Adrenal gland (tissue), 19 donors: ENCODE results near the gene RGPD8. TPM values are rescaled to one million over a fixed set of nuclear protein-coding genes. Genes with fewer than 3 reads are reported as not detected.
"Not testable (repeated sequence)": the region's sequence is repeated elsewhere in the genome, so short reads cannot be mapped to it uniquely, and the experiment has no call there.

Experiments
- DNase-seq, 7 donors: peaks; one replicate each; pipeline ENCODE4 v3.0.0-alpha.2; 2019 to 2020
- H3K27ac ChIP-seq, 5 donors: fragments of 200-600 bp; sonication (generic) in 4 of 5; 1 replicate in 3 of 5; 2 replicates in 2 of 5; pipeline versions ENCODE4 v1.5.1 to v1.8.0; 2016 to 2020; ENCODE audit warnings: mild to moderate bottlenecking in 1 of 5
- H3K27me3 ChIP-seq: fragments of 200-600 bp; 2 replicates; pipeline ENCODE4 v1.8.0; 2021
- H3K36me3 ChIP-seq, 2 donors: fragments of 200-600 bp; replicated peaks in 1 of 2; 1 replicate in 1 of 2; 2 replicates in 1 of 2; pipeline versions ENCODE4 v1.5.1 to v1.8.0; 2018 to 2022
- H3K4me1 ChIP-seq, 2 donors: fragments of 200-600 bp; replicated peaks in 1 of 2; 1 replicate in 1 of 2; 2 replicates in 1 of 2; pipeline versions ENCODE4 v1.5.1 to v1.8.0; 2018 to 2021
- H3K4me3 ChIP-seq, 4 donors: fragments of 200-600 bp; sonication (generic) in 3 of 4; one replicate each; pipeline ENCODE4 v1.5.1; 2016 to 2018
- H3K9me3 ChIP-seq, 3 donors: fragments of 200-600 bp; sonication (generic) in 1 of 3; replicated peaks in 1 of 3; 1 replicate in 2 of 3; 2 replicates in 1 of 3; pipeline versions ENCODE4 v1.5.1 to v1.8.0; 2016 to 2021
- POLR2A ChIP-seq, 2 donors: fragments of 450-650 bp; IDR thresholded peaks; one replicate each; pipeline ENCODE4 v1.6.1; 2017; ENCODE audit warnings: antibody characterized with exemption in 2 of 2, mild to moderate bottlenecking in 2 of 2, moderate library complexity in 1 of 2
- WGBS, 4 donors: extraction: QIAGEN DNeasy Blood & Tissue Kit in 2 of 4; methylation state at CpG; one replicate each; pipeline versions ENCODE4 v1.1.5 to v1.1.7; 2013 to 2017; 5-methylcytosine and 5-hydroxymethylcytosine counted together
- intact Hi-C, 2 donors: fragments of 100-400 bp; cut with DNase I; formaldehyde crosslinking; loops; one replicate each; pipeline versions ENCODE4 v1.14.1 to v1.15.0; 2022 to 2023
- long read RNA-seq, 10 donors: library from polyadenylated mRNA in 3 of 10; unstranded in 2 of 10; stranded (forward) in 1 of 10; transcript quantifications; one replicate each; pipeline ENCODE4 v2.0.0 and lab custom pipeline, GENCODE V29; 2021 to 2026
- polyA plus RNA-seq, 3 donors: library from polyadenylated mRNA; stranded (reverse); fragments of 200-250 nt in 2 of 3; fragments of 350-450 nt in 1 of 3; fragmentation: Illumina TruSeq in 1 of 3; extraction: RNeasy Lipid Tissue Mini Kit (QIAGEN cat#74804) in 1 of 3; gene quantifications; one replicate each; pipeline ENCODE4 v1.2.3, GENCODE V29; 2013 to 2014
- total RNA-seq, 9 donors: library from RNA; depleted of rRNA in 4 of 9; stranded (reverse); fragments of >200 nt in 4 of 9; fragments of 120-200 nt in 1 of 9; fragmentation: NEBNext Ultra II Directional in 1 of 9; extraction: Animal tissue kit (Norgen Biotek cat#: 25700) in 1 of 9; gene quantifications; one replicate each; pipeline versions ENCODE4 v1.1.0 to v1.2.4, GENCODE V29; 2013 to 2023
- TF ChIP-seq, protein P1 (sequence below), 6 experiments: fragments of 450-650 bp in 4 of 6; fragments of 200-600 bp in 2 of 6; sonication (generic) in 1 of 6; IDR thresholded peaks; 1 replicate in 5 of 6; 2 replicates in 1 of 6; pipeline versions ENCODE4 v1.5.1 to v1.8.0; 2016 to 2021; ENCODE audit warnings: antibody characterized with exemption in 6 of 6, mild to moderate bottlenecking in 2 of 6, moderate library complexity in 1 of 6
- donor health status: healthy with polysubstance abuse.
- donor health status: Bipolar disorder and iron deficiency.
- donor health status: DM: yes; HTN: yes; CAD: no.
- donor health status: DM: no; HTN: no; CAD: no.
- donor health status: DM: no; HTN: no; CAD: no.
- donor health status: DM: yes; HTN: yes; CAD: no.

RGPD8 gene
- total RNA-seq, result 10 to 100 TPM in 7 of 9 donors, 1 to 10 TPM in 2; 3.7 to 23.6 (median 11.9) TPM
- polyA plus RNA-seq, result 1 to 10 TPM in 2 of 3 donors, under 1 TPM in 1; 0.44 to 4.8 (median 1.0) TPM
- long read RNA-seq, donor 1, result 0 reads
- long read RNA-seq, donor 2, result 0 reads
- long read RNA-seq, donor 3, result 0 reads
- long read RNA-seq, donor 4, partial matches to known transcripts, result 2 of 2 reads
- long read RNA-seq, donor 4, other reads (novel, unspliced or antisense), result 0 of 2 reads
- long read RNA-seq, donor 5, full-length matches to known transcripts, result 2 of 3 reads
- long read RNA-seq, donor 5, partial matches to known transcripts, result 1 of 3 reads
- long read RNA-seq, donor 5, other reads (novel, unspliced or antisense), result 0 of 3 reads
- long read RNA-seq, donor 6, partial matches to known transcripts, result 2 of 3 reads
- long read RNA-seq, donor 6, other reads (novel, unspliced or antisense), result 1 of 3 reads
- long read RNA-seq, donor 7, result 0 reads
- long read RNA-seq, donor 8, result 0 reads
- long read RNA-seq, donor 9, result 0 reads
- long read RNA-seq, donor 10, result 0 reads

DNA sequence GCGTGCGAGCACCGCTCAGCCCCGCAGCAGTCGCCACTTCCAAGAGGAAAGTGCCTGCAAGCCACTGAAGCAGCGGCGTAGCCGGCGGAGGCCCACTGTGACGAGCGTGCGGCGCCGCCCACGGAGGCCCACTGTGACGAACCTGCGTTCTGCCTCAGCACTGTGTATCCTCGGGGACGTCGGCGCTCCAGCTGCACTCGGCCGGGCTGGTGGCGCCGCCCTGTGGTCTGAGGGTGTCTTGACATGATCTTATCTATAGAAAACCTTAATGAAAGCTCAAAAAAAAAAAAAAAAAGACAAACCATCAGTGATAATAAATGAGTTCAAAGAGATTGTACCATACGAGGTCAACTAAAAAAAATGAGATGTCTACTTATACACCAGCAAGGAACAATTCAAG lies at the start of gene RGPD8:
Gene RGPD8, minus strand, starts transcription at position 166 of the 400 bp plus-strand sequence. CDS start 192 bp downstream, outside the sequence.
- Histone ChIP-seq H3K27ac (peak within 1 kb of the TSS; percentile 39 to 98 (median 82)), H3K4me3 (peak within 1 kb of the TSS in 2 of 4 donors; percentile 22 to 77)
- TF ChIP-seq, protein P1, sequence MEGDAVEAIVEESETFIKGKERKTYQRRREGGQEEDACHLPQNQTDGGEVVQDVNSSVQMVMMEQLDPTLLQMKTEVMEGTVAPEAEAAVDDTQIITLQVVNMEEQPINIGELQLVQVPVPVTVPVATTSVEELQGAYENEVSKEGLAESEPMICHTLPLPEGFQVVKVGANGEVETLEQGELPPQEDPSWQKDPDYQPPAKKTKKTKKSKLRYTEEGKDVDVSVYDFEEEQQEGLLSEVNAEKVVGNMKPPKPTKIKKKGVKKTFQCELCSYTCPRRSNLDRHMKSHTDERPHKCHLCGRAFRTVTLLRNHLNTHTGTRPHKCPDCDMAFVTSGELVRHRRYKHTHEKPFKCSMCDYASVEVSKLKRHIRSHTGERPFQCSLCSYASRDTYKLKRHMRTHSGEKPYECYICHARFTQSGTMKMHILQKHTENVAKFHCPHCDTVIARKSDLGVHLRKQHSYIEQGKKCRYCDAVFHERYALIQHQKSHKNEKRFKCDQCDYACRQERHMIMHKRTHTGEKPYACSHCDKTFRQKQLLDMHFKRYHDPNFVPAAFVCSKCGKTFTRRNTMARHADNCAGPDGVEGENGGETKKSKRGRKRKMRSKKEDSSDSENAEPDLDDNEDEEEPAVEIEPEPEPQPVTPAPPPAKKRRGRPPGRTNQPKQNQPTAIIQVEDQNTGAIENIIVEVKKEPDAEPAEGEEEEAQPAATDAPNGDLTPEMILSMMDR (IDR thresholded peaks at IDR 0.05), result peak; percentile 43 to 74 (median 64)
- TF ChIP-seq POLR2A (IDR thresholded peaks at IDR 0.05), result peak in 1 of 2 donors; percentile 29
- peak; percentile 89 to 96 (median 93) for DNase-seq
- intact Hi-C loops, result loop anchor here (5.0 kb wide), 3 partner anchors 161 to 311 kb away; partner anchors contain the start of gene ZC3H8 (in 1 of the 2)
- H3K4me1 ChIP-seq, H3K27me3 ChIP-seq, H3K9me3 ChIP-seq, H3K36me3 ChIP-seq: not testable (repeated sequence)
- WGBS, 4 donors, result 0 to 1% (median 0%) methylated on average over 7 to 15 of the region's 26 CpGs

DNA sequence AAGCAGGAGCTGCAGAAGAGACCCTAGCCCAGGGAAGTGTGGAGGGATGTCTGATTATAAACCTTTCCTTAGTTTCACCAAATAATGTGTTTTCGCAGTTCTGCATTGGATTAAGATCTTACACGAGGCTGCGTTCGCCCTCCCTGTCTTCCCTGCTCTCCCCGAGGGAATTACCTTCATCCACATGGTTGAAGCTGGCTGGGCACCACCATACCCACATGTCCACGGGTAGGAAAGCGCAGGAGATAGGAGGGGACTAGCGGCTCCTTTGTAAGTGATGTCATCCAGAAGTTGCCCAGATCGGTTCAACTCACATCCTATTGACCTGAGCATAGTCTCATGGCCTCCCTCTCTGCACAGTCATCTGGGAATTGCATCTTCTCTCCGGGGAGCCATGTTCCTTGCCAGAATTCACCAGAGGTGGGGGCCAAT lies 49.6 kb upstream of the RGPD8 start:
- 1 to 9% (median 7%) methylated on average over 10 of the region's 10 CpGs for WGBS, 4 donors
- no peaks in the 10 kb centered on the region for H3K36me3 ChIP-seq
- H3K27me3 ChIP-seq, result no peaks in the 10 kb centered on the region
- no peaks in the 10 kb centered on the region for H3K9me3 ChIP-seq
- intact Hi-C loops, result loop anchor here in 1 of 2 donors (5.0 kb wide), 2 partner anchors 59 to 94 kb away; partner anchors contain the start of gene POLR1B
- peak overlapping the region in 4 of 5 donors; percentile 69 to 93 (median 81) for H3K27ac ChIP-seq
- H3K4me1 ChIP-seq, result peaks cover 7 to 19% of the 10 kb centered on the region in 2 donors
- peak overlapping the region in 3 of 4 donors; percentile 47 to 95 (median 73) for H3K4me3 ChIP-seq
- peak in 6 of 7 donors; percentile 29 to 73 (median 38) for DNase-seq
- TF ChIP-seq, protein P1 (IDR thresholded peaks at IDR 0.05), result no peak
- peak in 1 of 2 donors; percentile 24 for TF ChIP-seq POLR2A (IDR thresholded peaks at IDR 0.05)

DNA sequence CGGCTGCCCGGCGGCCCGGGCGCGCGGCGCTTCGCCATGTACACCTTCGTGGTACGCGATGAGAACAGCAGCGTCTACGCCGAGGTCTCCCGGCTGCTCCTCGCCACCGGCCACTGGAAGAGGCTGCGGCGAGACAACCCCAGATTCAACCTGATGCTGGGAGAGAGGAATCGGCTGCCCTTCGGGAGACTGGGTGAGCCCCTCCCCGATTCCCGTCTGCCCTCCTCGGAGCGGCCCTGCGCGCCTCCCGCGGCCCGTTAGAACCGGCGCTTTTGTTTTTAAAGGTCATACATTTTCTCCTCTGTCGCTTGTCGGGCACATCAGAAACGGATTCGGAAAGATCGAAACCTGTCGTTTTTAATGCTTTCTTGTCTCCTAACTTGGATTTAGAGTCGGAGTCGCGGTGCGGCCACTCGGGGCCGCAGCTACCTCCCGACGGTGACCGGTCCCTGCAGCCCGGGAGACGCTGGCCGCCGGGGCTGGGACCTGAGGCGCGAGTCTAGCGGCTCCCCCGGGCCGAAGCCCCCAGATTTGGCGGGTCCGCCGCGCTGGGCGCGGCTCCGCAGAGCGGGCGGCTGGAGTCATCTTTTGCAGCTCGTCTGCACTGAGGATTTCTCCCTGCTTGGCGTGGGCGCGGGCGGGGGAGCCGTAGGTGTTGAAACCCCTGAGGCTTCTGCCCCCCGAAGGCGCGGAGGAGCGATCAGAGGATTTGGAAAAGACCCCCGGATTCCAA lies 49.0 kb upstream of the RGPD8 start:
- intact Hi-C loops, result loop anchor here in 1 of 2 donors (5.0 kb wide), 2 partner anchors 60 to 95 kb away; partner anchors contain the start of gene POLR1B
- H3K9me3 ChIP-seq, result no peaks in the 10 kb centered on the region
- no peaks in the 10 kb centered on the region for H3K36me3 ChIP-seq
- peak overlapping the region in 3 of 4 donors; percentile 47 to 95 (median 73) for H3K4me3 ChIP-seq
- peak overlapping the region; percentile 29 to 93 (median 76) for H3K27ac ChIP-seq
- H3K27me3 ChIP-seq, result no peaks in the 10 kb centered on the region
- H3K4me1 ChIP-seq, result peaks cover 7 to 19% of the 10 kb centered on the region in 2 donors
- WGBS, 4 donors, result 0 to 1% (median 0%) methylated on average over 23 to 77 of the region's 77 CpGs
- no peak for TF ChIP-seq POLR2A (IDR thresholded peaks at IDR 0.05)
- TF ChIP-seq, protein P1 (IDR thresholded peaks at IDR 0.05), result peak in 1 of 6 experiments; percentile 14
- peak; percentile 31 to 64 (median 42) for DNase-seq
